ENCODE measurements around the gene NRL. TPM values are rescaled to one million over a fixed set of nuclear protein-coding genes. Genes with fewer than 3 reads are reported as not detected.
"Not testable (repeated sequence)": the region's sequence is repeated elsewhere in the genome, so short reads cannot be mapped to it uniquely, and the experiment has no call there.

NRL gene
- total RNA-seq, 1 donor from 2014 or later, result 1.6 TPM

DNA sequence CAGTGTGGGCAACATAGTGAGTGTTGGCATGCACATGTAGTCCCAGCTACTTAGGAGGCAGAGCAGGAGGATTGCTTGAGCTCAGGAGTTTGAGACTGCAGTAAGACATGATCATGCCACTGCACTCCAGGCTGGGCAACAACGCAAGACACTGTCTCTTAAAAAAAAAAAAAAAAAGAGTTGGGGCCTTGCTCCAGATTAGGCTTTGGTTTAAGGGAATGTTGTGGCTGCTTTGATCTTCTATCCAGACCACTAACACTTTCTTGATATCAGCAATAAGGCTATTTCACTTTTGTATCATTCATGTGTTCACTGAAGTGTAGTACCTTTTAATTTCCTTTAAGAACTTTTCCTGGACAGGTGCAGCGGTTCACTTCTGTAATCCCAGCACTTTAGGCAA lies 12.9 kb upstream of the NRL start:
- DNase-seq (ENCODE audit: low read depth in 2 of 2), result no peak

DNA sequence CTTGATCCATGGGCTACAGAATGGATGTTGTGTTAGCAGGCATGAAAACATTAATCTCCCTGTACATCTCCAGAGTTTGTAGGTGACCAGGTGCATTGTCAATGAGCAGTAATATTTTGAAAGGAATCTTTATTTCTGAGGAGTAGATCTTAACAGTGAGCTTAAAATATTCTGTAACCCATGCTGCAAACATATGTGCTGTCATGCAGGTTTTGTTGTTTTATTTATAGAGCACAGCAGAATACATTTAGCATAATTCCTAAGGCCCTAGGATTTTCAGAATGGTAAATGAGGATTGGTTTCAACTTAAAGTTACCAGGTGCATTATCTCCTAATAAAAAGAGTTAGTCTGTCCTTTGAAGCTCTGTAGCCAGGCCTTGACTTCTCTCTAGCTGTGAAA lies 12.2 kb upstream of the NRL start:
- no peak for DNase-seq (ENCODE audit: low read depth in 2 of 2)

DNA sequence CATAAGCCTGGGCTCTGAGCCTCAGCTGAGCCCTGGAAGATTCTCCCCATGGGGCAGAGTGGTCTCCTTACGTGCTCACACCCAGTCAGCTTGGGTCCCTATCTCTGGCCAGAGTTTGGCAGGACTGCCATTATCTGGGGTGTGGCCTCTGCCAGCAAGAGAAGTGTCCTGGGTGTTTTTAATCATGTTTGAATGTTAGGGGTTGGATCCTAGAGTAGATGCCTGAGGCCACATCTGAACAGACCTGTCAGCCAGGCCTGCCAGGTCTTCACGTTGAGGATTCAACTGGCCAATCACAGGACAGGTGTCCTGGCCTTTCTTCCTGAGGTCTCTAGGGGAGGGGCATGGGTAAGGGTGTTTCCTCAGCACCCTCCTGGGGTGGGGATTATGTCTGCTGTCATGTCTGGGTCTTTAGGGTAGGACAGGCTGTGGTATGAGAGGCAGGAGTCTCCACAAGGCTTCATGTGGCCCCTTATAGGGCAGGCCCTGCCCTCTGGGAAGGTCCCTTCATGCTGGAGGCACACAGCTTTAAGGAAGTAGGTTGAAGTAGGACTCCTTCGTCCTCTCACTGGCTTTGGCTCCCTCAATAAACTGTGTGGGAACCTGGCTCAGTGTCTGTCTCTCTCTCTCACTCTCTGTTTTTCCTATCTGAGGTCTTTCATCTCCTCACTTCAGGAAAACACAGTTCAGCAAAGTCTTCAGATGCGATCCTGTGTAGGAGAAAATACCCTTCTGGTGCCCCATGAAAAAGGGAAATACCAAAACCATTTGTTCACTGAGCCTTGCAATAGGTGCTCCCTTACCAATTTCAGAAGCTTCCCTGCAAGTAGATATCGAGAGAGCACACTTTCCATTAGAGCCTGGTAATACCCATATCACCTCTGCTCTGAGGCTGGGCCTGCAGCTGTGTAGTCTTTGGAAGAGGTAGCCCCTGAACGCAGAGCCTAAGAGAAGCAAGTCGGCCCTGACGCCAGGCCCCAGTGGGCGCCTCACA lies 9.0 kb upstream of the NRL start:
- DNase-seq (ENCODE audit: low read depth in 2 of 2), result no peak

DNA sequence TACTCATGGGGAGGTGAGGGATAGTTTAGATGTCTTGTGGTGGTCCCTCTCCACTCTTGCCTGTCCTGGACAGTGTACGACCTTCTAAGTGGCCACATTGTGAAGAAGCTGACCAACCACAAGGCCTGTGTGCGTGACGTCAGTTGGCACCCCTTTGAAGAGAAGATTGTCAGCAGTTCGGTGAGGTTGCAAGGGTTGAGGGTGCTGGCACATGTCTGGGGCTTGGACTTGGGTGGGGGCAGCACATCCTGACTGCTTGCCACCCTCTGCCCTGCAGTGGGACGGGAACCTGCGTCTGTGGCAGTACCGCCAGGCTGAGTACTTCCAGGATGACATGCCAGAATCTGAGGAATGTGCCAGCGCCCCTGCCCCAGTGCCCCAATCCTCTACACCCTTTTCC lies 8.1 kb upstream of the NRL start:
- no peak for DNase-seq (ENCODE audit: low read depth in 2 of 2)

DNA sequence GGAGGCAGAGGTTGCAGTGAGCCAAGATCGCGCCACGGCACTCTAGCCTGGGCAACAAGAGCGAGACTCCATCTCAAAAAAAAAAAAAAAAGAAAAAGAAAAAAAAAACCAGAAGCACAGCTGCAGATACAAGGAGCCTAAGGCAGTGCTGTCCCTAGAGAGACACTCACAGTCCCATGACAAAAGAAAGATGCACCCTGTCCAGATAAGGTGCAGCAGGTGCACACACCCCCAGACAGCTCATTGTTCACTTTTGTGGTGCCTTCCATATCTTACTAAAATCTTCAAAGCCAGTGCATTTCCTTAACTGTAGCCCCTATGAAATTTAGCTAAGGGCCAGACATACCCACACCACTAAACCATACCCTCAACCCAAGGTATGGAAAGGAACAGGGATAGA lies 7.7 kb upstream of the NRL start:
- DNase-seq (ENCODE audit: low read depth in 2 of 2), result no peak

DNA sequence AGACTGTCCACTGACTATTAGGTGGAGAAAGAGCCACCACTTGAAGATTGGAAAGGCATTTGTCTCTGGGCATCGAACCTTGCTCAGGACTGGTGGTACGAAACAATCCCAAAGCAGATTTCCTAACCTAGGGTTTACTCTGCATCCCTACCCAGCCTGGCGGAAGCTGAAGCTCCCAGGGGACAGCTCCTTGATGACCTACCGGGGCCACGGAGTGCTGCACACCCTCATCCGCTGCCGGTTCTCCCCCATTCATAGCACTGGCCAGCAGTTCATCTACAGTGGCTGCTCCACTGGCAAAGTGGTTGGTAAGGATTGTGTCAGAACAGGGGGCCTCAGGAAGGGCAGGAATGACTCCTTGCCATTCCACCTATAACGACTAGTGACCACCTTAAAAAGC lies 6.5 kb upstream of the NRL start:
- no peak for DNase-seq (ENCODE audit: low read depth in 2 of 2)

DNA sequence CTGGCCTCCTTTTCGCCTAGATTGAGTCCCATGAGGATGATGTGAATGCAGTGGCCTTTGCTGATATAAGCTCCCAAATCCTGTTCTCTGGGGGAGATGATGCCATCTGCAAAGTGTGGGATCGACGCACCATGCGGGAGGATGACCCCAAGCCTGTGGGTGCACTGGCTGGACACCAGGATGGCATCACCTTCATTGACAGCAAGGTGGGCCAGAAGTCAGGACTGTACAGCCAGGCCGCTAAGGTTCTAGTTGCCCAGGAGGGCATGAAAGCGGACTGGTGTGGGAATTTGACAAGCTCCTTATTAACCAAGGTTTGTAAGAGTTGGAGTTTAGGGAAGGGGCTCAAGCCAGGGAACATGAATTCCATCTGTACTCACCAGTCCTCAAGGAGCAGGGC lies 4.9 kb upstream of the NRL start:
- DNase-seq (ENCODE audit: low read depth in 2 of 2), result no peak

DNA sequence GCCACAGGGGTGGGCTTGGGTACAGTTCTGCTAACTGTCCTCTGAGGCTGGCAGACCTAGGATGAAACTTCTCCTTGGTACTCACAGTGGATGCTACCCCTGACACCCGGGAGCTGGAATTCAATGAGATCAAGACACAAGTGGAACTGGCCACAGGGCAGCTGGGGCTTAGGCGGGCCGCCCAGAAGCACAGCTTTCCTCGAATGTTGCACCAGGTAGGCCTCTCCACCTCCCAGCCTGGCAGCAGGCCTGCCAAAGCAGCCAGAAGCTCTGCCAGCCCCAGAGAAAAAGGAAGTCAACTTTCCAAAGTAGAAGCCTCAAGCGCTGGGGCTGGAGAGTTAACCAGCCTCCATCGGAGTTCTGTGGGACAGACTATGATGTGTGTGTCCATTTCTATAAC lies 2.4 kb upstream of the NRL start:
- no peak for DNase-seq (ENCODE audit: low read depth in 2 of 2)

DNA sequence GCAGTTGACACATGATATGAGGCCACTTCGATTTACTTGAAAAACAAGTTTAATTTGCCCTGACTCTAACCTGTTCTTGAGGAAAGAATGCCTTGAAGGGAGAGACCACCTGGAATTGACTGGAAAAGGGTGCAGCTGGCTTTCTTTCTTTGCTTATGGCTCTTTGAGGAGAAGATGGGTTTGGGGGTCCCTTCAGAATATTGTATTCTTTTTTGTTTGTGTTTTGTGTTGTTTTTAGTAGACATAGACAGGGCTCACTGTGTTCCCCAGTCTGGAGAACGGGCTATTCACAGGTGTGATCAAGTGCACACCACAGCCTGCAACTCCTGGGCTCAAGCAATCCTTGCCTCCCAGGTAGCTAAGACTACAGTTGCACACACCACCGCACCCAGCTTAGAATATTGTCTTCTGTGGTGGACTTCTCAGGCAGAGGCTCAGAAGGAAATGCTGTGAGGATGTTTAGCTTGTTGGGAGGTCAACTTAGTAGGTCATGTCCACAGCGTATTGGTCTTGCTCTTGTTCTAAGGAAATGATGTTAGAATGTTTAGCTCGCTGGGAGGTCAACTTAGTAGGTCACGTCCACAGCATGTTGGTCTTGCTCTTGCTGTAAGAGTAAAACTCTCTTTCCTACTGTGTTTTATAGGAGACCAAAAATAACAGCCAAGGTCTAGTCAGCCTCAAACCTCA lies 1.5 kb upstream of the NRL start:
- DNase-seq (ENCODE audit: low read depth in 2 of 2), result peak in 1 of 2 donors; percentile 23

DNA sequence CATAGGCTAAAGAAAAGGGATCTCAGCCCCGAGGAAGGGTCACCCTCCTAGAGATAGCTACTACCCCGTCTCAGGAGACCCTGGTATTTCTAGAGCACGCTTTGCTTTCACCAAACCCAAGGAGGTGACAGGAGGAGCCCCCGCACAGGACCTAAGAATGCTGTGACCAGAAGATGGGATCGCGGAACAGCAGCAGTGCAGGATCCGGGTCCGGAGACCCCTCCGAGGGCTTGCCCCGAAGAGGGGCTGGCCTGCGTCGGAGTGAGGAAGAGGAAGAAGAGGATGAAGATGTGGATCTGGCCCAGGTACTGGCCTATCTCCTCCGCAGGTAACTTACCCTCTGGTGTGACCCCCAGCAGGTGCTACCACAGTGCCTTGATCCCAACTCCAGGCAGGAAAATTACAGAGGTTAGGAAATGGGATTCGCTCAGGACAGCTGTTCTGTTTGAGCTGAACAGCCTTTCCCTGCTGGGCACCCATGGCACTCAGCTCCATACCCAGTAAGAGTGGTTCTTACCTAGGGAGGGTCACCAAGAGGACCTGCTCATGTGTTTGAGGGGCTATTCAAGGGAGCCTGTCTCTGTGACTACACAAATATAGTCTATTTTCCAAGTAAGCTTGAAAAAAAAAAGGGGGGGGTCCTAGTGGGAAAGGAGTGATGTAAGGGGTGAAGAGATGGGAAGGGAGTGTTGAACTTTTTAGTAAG lies 826 bp upstream of the NRL start:
- DNase-seq (ENCODE audit: low read depth in 2 of 2), result no peak

DNA sequence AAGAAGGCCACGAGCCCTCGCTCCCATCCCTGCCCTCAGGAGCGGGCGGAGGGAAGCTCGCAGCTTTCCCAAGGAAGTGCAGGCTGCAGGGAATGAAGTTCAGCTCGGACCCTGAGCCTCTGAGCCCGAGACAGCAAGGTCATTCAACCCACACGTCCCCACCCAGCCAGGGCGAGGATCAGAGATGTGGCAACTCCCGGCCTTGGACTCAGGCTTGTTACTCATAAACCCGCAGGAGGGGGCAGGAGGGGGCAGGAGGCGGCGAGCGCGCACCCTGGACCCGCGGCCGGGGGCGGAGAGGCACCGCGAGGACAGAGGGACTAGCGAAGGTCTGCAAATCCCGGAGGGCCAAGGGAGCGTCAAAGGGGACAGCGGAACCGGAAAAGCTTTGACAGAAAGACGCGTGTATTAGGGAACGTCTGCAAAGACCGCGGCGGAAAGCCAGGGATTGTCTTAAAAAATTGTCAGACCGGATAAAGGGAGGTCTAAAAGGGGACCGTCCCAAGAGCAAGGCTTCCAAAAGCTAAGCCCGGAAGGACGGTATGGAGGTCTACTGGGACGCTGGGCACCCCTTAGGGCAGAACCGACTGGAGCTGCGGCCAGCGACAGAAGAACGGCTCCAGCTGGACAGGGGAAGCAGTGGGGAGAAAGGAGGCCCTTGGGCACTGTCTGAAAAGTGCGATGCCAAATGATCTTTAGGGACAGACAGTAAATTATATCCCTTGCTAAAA lies 783 bp downstream of the NRL start:
- peak; percentile 71 to 79 for DNase-seq (ENCODE audit: low read depth in 2 of 2)

DNA sequence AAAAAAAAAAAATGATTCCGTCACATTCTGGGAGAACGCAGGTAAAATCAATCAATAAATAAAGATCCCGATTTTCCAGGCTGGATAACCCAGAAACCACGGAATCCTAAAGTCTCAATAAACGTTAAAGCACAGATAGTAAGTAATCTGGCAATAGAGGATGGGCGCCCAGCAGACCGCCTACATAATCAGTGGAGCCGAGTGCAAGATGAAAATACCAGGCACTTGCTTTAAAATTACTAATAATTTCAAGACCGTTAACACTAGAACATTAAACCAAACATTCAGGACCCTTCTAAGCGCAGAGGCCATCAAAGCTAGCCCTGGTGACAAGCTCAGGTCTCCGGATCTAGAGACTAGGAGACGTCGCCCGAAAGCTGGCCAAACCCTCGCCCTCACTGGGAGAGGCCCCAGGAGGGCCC lies 1.4 kb downstream of the NRL start:
- DNase-seq (ENCODE audit: low read depth in 2 of 2), result no peak

DNA sequence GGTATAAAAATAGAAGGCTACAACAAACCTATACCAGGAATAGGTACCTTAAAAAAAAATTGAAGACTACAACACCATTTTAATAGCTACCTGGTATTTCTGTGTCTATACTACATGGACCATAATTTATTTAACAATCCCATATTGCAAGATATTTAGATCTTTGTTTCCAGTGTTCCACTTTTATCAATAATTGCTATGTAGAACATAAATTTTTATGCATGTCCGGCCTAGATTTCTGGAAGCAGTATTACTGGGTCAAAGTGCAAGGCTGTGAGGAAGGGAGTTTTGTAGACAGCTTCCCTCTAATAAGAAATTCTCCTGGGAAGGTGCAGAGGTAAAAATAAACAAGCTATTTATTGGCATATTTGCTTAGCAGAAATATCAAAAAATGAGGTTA lies 4.2 kb downstream of the NRL start:
- no peak for DNase-seq (ENCODE audit: low read depth in 2 of 2)

DNA sequence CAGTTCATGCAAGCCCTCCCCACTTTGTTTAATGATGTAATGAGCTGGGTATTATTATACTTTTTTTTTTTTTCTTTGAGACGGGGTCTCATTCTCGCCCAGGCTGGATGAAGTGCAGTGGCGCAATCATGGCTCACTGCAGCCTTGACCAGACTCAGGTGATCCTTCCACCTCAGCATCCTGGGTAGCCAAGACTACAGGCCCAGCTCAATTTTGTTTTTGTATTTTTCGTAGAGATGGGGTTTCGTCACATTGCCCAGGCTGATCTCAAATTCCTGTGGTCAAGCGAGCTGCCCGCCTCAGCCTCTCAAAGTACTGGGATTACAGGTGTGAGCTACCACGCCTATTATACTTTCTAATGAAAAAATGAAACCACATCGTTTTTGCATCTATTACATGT lies 4.7 kb downstream of the NRL start:
- no peak for DNase-seq (ENCODE audit: low read depth in 2 of 2)

DNA sequence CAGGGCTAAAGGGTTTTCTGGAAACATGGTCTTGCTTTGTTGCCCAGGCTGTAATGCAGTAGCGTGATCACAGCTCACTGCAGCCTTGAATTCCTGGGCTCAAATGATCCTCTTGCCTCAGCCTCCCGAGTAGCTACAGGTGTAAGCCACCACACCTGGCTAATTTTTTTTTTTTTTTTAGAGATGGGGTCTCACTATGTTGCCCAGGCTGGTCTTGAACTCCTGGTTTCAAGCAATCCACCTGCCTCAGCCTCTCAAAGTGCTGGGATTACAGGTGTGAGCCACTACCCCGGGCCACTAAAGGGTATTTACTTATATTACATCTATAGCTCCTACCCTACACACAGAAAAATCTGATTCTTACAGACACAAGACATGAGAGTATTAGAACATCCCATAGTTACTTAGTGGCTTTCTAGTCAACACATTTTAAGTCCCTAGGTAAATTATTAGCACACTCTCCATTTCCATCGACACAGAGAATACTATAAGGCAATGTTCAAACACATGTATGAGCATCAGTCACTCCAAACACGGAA lies 6.3 kb downstream of the NRL start:
- DNase-seq (ENCODE audit: low read depth in 2 of 2), result no peak

DNA sequence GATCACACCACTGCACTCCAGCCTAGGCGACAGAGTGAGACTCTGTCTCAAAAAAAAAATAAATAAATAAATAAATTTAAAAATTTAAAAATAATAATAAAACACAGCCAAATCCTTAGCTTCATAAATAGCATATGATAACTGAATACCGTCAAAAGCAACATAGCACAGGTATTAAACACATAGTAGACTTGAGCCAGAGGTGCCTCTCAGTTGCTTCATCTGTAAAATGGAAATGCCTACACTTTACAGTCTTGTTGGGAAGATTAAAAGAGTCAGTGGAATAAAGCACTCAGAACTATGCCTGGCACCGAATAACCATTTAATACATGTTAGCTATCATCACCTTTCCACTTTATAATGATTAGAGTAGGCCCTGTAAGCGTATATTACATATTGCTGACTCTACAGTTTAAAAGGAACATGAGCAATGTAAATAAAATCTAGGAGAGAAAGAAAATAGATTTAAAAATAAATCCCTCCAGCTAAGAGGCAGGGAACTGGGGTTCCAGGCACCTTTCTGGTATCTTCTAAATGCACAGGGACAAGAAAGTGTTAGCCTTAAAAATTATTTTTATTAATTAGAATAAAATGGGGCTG lies 8.0 kb downstream of the NRL start:
- DNase-seq (ENCODE audit: low read depth in 2 of 2), result no peak

DNA sequence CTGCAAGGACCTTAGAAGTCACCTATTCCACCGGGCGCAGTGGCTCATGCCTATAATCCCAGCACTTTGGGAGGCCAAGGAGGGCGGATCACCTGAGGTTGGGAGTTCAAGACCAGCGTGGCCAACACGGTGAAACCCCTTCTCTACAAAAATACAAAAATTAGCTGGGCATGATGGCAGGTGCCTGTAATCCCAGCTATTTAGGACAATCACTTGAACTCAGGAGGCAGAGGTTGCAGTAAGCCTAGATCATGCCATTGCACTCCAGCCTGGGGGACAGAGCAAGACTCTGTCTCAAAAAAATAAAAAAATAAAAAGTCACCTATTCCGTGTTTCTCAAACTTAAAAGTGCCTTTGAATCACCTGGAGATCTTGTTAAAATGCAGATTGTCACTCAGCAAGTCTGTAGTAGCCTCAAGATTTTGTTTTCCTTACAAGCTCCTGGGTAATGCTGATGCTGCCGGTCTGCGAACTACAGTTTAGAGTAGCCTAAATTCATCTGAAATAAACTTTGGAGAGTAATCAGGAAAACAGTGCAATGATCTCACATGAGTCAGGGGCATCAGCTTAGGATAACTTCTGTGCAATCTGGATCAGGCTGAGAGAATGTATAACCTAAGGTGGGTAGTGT lies 9.0 kb downstream of the NRL start:
- DNase-seq (ENCODE audit: low read depth in 2 of 2), result not testable (repeated sequence)

DNA sequence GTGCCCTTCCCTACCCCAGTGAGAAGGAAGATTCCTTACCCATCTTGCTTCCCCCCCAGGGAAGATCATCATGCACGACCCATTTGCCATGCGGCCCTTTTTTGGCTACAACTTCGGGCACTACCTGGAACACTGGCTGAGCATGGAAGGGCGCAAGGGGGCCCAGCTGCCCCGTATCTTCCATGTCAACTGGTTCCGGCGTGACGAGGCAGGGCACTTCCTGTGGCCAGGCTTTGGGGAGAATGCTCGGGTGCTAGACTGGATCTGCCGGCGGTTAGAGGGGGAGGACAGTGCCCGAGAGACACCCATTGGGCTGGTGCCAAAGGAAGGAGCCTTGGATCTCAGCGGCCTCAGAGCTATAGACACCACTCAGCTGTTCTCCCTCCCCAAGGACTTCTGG lies 11.3 kb downstream of the NRL start:
- no peak for DNase-seq (ENCODE audit: low read depth in 2 of 2)

DNA sequence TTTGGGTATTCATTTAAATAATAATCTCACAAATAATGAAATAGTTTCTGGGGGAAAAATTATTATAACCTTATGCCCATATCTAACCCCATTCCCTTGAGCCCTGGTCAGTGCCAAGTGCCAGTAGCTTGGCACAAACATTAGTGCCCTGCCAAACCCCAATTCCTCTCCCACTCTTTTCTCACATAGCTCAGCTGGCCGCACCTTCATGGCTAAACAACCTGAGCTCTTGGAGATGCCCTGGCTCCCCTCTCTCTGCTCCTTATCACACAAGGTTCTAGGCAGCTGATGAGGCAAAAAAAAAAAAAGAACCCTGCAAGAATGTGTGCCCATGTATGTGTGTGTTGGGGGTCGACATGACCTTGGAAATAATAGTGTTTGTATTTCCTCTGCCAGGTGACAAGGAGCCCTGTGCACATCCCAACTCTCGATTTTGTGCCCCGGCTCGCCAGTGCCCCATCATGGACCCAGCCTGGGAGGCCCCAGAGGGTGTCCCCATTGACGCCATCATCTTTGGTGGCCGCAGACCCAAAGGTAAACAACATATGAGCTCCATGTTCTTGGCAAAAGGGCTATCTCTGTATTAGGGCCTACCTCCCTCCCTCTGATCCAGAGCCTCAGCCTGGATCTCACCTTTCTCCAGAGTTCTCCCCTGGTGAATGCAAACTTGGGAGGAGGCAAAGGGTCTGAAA lies 12.2 kb downstream of the NRL start:
- DNase-seq (ENCODE audit: low read depth in 2 of 2), result no peak

DNA sequence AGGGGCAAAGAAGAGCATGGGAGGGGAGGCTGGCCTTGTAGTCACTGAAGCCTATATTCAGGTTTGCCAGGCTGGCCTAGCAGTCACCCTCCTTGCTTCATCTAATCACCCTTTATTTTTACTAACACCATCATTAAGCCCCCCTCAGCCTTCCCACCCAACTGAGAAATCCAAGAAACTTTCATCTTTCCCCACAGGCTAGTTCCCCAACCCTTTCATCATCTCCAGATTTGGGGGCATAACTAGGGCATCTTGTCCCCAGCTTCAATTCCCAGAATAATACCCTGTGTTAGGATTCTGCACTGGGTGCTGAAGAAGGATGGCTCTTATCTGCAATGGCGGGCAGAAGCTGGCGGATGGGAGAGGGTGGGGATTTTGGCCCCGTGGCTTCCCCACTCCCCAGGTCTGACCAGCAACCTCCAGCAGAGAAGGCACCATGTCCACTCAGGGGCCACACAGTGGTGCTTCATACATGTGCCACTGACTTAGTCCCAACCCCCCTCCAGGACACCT lies 13.7 kb downstream of the NRL start:
- DNase-seq (ENCODE audit: low read depth in 2 of 2), result no peak

Measured in lung microvascular endothelial cell (primary cell).